HG03175 (cell line): ENCODE data around the gene CEMIP.

Experiments
- ATAC-seq: cut with Tn5 transposase; IDR thresholded peaks from one replicate; pipeline ENCODE4 v1.9.1; 2021; ENCODE audit warnings: mild to moderate bottlenecking, moderate library complexity; ENCODE audit not compliant: unreplicated experiment

Gene CEMIP

DNA sequence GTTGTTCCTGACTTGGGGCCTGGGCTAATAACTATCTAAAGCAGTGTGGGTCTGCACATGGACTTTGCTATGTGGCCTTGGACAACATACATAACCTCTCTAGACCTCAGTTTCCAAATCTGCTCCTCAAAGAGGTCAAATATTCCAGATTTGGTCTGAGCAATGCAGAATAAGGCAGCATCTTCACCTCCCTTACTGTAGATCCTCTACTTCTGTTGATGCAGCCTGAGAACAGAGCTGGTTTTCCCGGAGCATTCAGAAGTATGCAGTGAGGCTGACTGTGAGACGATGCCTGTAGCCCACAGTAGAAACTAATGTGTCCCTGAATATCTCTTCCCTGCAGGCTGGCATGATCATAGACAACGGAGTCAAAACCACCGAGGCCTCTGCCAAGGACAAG is 145.1 kb downstream of the CEMIP start:
- no peak for ATAC-seq

DNA sequence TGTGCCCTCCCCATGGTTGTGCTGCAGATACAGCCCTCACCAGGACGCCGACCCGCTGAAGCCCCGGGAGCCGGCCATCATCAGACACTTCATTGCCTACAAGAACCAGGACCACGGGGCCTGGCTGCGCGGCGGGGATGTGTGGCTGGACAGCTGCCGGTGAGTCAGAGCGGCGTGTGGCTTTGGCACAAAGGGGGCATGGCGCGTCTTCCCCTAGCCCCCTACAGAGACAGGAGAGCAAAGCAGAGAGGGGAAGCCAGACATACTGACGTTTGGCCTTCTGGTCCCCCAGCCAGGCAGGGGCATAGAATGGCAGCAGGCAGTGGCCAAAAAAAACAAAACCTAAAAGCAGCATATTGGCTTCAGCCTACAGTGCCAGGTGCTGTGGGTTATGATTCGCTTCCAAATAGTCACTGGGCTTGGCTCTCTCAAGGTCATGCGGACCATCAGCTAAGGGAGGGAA is 146.5 kb downstream of the CEMIP start:
- no peak for ATAC-seq

DNA sequence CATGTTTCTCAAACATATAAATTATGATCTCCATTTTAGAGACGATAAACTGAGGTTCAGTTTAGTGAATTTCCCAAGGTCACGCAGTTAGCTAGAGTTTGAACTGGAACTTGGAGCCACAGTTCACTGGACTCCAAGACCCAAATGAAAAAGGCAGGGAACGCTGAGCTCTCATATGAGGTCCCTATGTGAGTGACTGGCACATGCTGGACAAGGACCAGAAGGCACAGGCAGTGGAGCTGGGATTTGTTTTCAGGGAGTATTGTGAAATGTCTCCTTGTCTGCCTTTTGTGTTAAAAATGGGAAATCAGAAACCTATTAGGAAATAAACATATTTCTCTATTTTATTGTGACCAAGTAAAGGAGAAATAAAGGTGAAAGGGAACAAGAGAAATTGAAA is 147.0 kb downstream of the CEMIP start:
- no peak for ATAC-seq

DNA sequence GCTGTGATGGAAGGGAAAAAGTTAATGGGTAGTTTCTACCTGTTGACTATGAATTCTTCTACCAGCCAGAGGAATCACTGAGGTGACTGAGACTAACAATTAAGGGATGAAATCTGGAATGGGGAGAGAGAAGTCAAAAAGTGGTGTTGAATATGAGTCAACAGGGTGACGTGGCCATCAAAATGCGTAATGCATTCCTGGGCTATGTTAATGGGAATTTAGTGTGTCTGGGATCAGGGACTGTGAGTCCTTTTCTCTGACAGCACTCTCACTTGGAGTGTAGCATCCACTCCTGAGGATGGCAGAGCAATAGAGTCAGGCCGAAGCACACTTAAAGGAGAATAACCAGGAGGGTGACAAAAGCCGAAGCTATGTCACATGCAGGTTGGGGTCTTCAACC is 150.1 kb downstream of the CEMIP start:
- ATAC-seq, result no peak

DNA sequence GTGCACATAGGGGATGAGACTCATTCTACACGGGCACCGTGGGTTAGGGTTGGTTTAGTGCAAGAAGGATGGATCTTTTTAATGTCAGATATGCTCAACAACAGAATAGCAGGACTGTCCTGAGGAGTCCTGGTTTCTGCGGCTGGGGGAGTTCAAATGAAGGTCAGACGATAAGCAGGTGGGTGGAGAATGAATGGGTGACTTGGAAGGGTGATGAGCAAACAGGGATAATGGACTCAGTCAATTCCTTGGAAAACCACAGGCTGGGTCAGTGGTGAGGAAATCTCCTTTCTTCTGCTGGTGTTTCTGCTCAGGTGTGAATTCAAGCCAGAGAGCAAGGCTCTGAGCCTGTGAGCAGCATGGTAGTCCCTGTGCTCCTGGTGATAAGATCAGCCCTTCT is 150.5 kb downstream of the CEMIP start:
- no peak for ATAC-seq

DNA sequence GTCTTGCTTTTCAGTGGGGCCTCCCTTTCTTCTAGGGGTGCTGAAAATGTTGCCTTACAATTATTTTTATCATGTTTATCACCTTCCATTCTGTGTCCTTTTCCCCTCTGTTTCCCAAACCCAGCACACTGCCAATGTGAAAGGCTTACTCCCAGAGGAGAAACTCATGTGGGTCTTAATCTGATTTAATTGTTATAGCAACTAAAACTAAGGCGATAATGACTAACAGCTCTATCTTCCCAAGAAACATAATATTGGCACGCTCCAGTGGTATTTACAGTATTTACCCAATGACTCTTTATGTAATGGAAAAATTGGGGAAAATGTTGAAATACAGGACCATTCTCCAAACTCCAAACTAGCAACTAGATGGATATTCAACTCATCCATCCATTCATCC is 152.0 kb downstream of the CEMIP start:
- ATAC-seq, result no peak

DNA sequence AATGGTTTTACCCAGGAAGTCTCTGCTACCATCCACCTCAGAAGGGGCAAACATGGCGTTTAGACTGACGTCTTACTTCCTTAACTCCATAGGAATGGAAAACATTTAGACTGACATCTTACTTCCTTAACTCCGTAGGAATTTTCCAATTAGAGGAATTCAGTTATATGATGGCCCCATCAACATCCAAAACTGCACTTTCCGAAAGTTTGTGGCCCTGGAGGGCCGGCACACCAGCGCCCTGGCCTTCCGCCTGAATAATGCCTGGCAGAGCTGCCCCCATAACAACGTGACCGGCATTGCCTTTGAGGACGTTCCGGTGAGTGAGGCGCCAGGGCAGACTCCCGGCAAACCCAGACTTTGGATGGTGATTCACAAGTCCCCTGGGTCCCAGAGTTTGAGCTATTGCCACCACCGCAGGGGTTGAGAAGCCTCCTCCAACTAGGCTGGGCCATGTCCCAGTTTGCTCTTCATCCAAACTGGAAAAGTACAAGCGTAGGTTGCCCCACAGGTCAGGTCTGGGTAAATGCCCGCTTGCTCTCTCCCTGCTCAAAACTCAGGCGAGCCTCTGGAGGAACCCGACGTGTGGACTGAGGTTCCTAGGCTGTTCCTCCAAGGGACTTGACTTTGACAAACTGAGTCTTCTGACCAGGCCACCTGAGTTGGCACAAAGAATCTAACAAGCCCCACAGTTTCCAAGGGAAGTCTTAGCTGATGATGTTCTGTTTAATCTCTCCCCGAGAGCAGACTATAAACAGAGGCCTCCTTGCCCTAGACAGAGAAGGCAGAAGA is 152.7 kb downstream of the CEMIP start:
- ATAC-seq, result no peak

DNA sequence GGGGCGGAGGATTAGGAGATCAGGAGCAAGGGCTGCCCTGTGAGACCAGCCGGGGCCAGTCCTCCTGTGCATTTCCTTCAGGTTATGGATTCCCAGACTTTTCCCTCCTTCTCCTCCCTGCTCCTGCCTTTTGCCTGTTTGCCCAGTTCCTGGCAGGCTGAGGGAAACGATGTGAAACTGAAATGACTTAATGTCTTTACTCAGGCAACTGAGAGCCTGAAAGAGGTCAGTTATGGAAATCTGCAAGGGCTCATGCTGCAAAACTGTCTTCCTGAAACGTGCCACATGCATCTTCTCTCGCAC is 153.3 kb downstream of the CEMIP start:
- no peak for ATAC-seq

DNA sequence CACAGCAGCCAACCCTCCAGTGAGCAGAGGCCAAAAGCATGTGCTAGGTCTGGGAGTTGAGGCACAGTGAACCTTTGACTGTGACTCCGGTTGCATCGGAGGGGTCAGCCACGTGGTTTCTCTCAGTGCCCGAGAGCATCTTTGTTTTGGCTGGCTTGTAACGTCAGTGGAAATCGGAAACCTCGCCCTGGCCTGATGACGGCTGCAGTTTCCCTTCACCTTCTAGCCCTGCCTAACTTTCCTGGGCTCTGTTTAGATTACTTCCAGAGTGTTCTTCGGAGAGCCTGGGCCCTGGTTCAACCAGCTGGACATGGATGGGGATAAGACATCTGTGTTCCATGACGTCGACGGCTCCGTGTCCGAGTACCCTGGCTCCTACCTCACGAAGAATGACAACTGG is 153.8 kb downstream of the CEMIP start:
- no peak for ATAC-seq

DNA sequence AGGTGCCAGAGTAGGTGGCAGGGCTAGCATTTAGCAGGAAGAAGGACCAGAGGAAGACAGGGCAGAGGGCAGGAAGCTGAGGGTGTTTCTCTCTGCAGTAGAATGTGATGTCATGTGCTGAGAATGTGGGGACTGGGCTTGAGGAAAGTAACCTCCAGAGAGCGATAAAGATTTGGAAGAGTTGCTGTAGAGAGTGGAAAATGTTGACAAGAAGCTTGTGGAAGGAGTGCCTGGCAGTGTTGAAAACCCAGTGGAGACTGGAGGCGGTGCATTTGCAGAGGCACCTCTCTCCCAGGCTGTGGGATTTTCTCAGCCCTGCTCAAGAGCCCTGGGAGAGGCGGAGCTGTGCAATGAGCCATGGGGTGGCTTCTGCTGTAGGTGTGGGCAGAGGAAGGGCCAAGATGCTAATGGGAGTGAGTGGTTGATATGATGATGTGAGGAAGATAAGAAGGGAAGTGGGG is 155.6 kb downstream of the CEMIP start:
- ATAC-seq, result no peak

DNA sequence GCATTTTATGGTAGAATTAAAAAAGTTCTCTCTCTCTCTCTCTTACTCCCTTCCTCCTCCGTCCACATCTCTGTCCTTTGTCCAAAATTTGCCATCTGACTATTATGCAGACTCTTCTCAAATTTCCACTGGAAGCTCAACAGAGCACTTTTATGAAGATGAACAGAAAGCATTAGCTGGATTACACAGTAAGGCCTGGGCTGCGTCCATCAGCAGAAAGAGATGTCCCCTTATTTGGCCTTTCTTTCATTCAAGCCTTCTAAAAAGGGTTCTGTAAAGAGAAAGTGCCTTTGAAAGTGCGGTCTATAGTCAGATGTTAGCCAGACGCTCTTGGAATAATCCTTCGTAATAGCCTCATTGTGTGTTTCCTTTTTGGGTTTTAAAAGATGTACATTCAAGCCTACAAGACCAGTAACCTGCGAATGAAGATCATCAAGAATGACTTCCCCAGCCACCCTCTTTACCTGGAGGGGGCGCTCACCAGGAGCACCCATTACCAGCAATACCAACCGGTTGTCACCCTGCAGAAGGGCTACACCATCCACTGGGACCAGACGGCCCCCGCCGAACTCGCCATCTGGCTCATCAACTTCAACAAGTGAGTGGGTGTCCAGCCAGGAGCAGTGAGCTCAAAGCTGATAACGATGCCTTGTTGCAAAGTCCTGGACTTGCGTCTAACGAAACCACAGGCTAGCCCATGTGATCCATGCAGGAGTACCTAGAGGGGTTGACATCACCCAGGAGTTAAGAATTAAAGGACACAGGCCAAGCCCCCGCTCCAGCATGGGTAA is 157.3 kb downstream of the CEMIP start:
- no peak for ATAC-seq

DNA sequence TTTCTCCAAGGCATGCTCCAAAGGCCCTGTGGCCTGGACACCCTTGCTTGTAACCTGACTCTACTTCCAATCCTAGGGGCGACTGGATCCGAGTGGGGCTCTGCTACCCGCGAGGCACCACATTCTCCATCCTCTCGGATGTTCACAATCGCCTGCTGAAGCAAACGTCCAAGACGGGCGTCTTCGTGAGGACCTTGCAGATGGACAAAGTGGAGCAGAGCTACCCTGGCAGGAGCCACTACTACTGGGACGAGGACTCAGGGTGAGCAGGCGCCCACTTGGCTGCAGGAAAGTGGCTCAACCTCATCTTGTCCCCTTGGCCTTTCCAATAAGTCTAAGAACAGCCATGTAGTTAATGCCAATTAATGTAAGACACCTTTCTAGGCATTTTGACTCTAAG is 158.5 kb downstream of the CEMIP start:
- ATAC-seq, result no peak

DNA sequence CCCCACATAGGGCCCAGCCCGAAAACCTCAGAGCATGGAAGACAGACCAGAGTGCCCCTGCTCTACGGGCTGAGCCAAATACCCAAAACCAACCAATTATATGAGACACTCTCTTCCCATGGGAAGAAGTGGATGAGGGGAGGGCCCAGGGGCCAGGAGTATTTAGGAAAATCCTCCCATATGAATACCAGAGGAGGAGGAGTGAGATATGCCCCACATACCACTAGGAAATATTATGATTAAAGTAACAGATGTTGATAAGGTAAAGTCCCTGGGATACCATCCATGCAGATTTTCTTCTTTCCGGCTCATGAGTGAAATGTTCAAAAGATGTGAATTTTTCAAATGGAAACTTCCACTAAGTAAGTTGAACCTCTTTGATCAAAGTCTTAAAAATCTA is 160.0 kb downstream of the CEMIP start:
- no peak for ATAC-seq

DNA sequence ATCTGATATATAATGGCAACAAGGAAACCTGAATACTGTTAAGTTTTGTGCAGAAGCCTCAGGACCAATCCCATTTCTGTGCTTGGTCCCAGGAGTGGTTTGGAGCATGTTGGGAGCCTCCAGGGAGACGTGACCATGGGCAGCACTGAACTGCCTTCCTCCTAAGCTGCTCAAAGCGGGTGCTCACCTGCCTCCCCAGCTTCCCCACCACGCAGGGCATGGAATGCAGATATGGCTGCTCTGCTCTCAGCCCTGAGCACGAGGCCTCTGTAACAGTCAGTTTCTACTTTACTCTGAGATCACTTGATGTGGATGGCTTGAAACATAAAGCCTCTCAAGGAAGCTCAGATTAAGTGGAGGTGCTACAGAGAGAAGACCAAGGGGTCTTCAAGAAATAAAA is 161.2 kb downstream of the CEMIP start:
- no peak for ATAC-seq

DNA sequence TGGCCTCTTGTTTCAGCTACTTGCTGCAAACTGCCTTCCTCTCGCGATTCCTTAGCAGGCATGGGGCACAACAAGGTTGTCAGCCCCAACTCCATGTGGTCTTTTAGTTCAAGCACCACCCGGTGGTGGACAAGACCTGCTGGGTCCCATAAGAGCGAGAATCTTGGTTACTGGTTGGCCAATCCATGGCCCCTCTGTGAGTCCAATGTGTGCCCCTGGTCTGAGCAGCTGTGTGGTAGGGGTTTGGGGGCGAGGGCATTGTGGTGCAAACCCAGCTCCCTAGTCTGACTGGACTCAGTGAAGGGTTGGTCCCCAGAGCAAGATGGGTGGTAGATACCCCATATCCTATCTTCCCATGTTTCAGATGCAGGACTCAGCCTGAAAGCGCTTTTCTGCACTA is 161.7 kb downstream of the CEMIP start:
- ATAC-seq, result no peak

DNA sequence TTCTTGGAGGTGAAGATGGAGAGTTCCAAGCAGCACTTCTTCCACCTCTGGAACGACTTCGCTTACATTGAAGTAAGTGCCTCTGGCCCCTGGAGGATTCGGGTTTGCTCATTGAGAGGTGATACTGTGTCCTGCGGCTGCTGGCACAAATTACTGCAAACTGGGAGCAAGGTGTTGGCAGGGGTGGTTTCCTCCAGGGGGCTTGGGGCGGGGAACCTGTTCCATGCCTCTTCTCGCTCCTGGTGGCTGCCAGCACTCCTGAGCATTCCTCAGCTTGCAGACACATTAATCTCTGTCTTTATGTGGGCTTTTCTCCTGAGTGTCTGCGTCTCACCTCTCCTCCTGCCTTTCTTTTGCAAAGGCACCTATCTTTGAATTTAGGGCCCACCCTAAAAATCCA is 163.1 kb downstream of the CEMIP start:
- ATAC-seq, result no peak

DNA sequence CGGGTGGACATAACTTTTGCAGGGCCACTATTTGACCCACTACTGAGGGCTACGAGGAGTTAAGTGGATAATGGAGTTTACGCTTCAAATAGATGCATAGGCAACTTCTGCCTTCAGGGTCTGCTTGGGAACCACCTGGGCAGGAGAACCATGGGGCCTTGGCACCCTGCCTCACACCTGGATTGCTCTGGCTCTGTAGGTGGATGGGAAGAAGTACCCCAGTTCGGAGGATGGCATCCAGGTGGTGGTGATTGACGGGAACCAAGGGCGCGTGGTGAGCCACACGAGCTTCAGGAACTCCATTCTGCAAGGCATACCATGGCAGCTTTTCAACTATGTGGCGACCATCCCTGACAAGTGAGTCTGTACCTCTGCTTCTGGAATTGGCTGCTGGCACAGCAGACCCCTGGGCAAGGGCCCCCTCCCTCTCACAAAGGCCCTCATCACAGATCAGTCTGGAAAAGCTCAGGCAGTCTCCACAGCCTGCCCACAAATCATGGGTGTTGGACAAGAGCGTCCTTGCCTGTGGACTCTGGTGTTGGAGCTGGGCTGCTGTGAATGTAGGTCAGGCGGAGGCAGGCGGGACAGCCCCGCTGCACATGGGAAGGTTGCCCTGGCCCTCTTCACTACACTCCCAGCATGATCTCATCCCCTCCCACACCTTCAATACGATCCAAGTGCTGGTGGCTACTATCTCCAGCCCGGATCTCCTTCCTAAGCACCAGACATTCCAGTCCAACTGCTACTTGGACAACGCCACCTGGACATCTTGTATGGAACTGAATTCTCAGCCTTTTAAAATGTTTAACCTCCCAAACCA is 163.8 kb downstream of the CEMIP start:
- no peak for ATAC-seq

DNA sequence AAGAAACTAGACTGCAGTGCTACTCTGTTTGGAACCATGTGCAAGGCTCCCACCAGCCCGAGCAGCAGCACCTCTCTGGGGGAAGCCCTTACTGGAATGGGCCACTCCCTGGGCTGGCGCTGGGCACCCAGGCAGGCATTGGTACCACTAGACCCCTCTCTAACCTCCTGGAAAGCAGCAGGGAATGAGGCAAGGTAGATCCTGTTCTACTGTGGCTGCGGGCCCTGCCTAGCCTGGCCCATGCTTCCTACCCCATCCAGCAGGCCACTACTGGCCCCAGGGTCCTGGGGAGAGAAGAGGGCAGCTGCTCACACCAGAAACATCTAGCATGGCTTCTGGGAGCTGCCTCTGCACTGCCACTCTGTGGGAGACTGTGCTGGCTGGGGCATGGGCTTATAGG is 165.6 kb downstream of the CEMIP start:
- ATAC-seq, result no peak

DNA sequence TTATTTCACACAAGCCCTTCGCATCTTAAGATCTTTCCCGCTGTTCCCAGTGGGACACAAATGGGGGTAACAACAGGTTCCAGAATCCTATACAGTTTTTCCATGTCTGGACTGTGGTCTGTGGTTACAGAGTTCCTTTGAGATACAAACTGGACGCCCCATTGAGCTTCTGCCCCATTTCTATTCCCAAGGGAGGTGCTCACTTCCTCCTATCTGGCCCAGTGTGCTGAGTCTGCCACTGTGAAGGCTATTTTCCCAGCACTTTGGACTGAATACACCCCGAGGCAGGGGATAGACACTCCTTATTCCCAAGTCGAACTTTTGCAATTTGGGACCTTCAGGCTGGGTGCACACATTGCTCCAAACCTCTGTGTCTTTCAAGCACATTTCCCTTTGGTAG is 166.4 kb downstream of the CEMIP start:
- no peak for ATAC-seq

DNA sequence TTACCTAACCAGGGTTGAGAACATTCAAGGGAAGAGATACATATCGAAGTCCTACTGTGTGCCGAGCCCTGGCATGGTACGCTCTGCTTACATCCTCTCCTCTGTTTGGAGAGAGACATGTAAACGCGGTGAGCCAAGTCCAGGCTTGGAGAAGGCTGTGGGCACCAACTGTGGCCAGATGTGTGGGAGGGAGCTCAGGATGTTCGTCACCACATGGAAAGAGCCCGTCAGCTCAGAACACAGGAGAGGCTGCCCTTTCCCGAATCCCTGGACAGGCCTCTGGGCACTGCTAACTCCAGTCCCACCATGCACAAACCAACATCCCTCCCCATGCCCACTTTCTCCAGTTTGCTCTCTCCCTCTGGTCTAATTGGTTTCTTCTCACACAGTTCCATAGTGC is 167.4 kb downstream of the CEMIP start:
- ATAC-seq, result no peak

DNA sequence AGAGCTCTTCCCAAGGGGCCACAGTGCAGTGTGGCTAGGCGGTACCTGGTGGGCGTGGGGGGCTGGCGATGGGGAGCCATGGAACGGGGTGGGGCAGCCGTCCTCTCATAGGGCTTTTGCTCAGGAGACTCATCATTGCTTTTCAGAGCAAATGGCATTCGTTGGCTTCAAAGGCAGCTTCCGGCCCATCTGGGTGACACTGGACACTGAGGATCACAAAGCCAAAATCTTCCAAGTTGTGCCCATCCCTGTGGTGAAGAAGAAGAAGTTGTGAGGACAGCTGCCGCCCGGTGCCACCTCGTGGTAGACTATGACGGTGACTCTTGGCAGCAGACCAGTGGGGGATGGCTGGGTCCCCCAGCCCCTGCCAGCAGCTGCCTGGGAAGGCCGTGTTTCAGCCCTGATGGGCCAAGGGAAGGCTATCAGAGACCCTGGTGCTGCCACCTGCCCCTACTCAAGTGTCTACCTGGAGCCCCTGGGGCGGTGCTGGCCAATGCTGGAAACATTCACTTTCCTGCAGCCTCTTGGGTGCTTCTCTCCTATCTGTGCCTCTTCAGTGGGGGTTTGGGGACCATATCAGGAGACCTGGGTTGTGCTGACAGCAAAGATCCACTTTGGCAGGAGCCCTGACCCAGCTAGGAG is 169.6 kb downstream of the CEMIP start:
- ATAC-seq, result no peak
